ENCODE measurements around the gene PDE6D. TPM values are rescaled to one million over a fixed set of nuclear protein-coding genes. Genes with fewer than 3 reads are reported as not detected.
A peak's percentile ranks its signal among the peaks of the same experiment; 100 is the strongest.

Gene PDE6D
- polyA plus RNA-seq, 3 donors = 28.4 to 54.6 (median 50.5) TPM

DNA sequence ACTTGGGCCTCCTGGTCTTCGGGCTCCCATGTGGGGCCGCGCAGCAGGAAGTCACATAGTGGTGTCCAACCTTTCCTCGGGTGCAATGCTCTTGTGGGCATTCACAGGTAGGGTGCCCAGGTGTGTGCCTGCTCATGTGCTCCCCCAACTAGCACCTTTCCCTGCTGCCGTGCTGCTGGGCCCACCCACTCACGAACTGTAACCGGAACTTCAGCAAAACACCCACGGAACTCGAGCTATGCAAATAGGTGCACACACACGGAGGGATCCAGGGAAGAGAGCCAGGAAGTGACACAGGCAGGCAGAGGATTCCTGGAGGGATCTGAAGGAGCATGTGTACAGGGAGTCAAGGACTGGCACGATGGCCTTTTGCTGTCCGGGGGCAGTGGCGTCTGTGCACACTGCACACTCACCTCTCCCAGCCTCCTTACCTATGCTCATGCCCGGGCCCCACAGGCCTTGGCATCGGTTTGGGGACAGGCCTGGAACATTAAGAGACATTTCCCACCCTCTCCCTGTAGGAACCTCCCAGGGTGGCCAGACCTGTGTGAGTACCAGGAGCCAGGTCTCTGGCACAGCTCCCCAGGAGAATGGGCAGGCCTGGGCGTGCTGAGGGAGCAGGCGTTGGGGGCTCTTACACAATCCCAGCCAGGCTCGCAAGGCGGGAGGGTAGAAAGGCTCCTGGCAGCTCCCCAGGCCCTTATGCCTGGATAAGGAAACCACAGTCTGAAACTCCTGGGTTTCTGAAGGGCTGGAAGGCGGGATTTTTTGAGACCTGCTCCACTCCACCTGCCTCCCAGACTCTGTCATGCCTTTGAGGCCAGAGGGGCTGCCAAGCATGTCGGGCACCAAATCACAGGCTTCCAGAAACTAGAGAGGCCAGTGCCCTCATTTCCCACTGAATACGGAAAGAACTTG is 79.4 kb downstream of the PDE6D start:
- Histone ChIP-seq H3K4me3 (replicated peaks in 1 of 3; ENCODE audit: low read depth in 2 of 3, low read length in 3 of 3) (no peak overlapping the region), H4K20me1 (ENCODE audit: insufficient read depth, low read length) (no peaks in the 10 kb centered on the region), H3K4me1 (ENCODE audit: control insufficient read depth in 1 of 2, insufficient read depth in 2 of 2, low read length in 2 of 2) (peaks cover 11 to 14% of the 10 kb centered on the region in 2 donors), H3K27me3 (ENCODE audit: control insufficient read depth in 2 of 2, insufficient read depth in 2 of 2, low read length in 2 of 2) (no peaks in the 10 kb centered on the region), H3K9me3 (replicated peaks in 1 of 2; ENCODE audit: control insufficient read depth in 1 of 2, insufficient read depth in 1 of 2, low read length in 2 of 2) (no peaks in the 10 kb centered on the region), H3K9ac (ENCODE audit: insufficient read depth, low read length, poor library complexity, severe bottlenecking) (no peak overlapping the region), H3K79me2 (ENCODE audit: insufficient read depth, low read length) (peaks cover 14% of the 10 kb centered on the region), H3K27ac (ENCODE audit: low read depth in 1 of 2, low read length in 2 of 2) (no peak overlapping the region), H2AFZ (ENCODE audit: insufficient read depth, low read depth, low read length, poor library complexity, severe bottlenecking) (no peak overlapping the region), H3K4me2 (replicated peaks; ENCODE audit: extremely low read depth, low read length, poor library complexity, severe bottlenecking) (no peak overlapping the region), H3K36me3 (replicated peaks in 1 of 2; ENCODE audit: control insufficient read depth in 1 of 2, insufficient read depth in 2 of 2, low read length in 2 of 2) (no peaks in the 10 kb centered on the region)
- 62% methylated on average over 16 of the region's 22 CpGs for WGBS (ENCODE audit: insufficient coverage)
- intact Hi-C loops (cut with micrococcal nuclease) = loop anchor here in 1 of 2 donors (10.0 kb wide), 1 partner anchor 83 kb away; the partner anchor contains the start of genes COPS7B and PDE6D
- H3K9me3 Mint-ChIP-seq = no peaks in the 10 kb centered on the region
- no peaks in the 10 kb centered on the region for H3K27me3 Mint-ChIP-seq (ENCODE audit: low read depth in 3 of 3)
- H3K4me1 Mint-ChIP-seq = peaks cover 16% of the 10 kb centered on the region
- TF ChIP-seq, protein P1, sequence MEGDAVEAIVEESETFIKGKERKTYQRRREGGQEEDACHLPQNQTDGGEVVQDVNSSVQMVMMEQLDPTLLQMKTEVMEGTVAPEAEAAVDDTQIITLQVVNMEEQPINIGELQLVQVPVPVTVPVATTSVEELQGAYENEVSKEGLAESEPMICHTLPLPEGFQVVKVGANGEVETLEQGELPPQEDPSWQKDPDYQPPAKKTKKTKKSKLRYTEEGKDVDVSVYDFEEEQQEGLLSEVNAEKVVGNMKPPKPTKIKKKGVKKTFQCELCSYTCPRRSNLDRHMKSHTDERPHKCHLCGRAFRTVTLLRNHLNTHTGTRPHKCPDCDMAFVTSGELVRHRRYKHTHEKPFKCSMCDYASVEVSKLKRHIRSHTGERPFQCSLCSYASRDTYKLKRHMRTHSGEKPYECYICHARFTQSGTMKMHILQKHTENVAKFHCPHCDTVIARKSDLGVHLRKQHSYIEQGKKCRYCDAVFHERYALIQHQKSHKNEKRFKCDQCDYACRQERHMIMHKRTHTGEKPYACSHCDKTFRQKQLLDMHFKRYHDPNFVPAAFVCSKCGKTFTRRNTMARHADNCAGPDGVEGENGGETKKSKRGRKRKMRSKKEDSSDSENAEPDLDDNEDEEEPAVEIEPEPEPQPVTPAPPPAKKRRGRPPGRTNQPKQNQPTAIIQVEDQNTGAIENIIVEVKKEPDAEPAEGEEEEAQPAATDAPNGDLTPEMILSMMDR (IDR thresholded peaks at IDR 0.05) = no peak
- DNase-seq = no peak
- peaks cover 0 to 6% of the 10 kb centered on the region in 2 donors for H3K36me3 Mint-ChIP-seq
- no peak overlapping the region for H3K4me3 Mint-ChIP-seq
- no peak overlapping the region for H3K27ac Mint-ChIP-seq

GRCh38 chr2:231699006-231699405 is 82.1 kb downstream of the PDE6D start:
- Histone ChIP-seq H3K27ac (ENCODE audit: low read depth in 1 of 2, low read length in 2 of 2) (no peak overlapping the region), H3K4me1 (ENCODE audit: control insufficient read depth in 1 of 2, insufficient read depth in 2 of 2, low read length in 2 of 2) (no peaks in the 10 kb centered on the region), H3K27me3 (ENCODE audit: control insufficient read depth in 2 of 2, insufficient read depth in 2 of 2, low read length in 2 of 2) (no peaks in the 10 kb centered on the region), H3K36me3 (replicated peaks in 1 of 2; ENCODE audit: control insufficient read depth in 1 of 2, insufficient read depth in 2 of 2, low read length in 2 of 2) (no peaks in the 10 kb centered on the region), H3K9ac (ENCODE audit: insufficient read depth, low read length, poor library complexity, severe bottlenecking) (no peak overlapping the region), H3K4me2 (replicated peaks; ENCODE audit: extremely low read depth, low read length, poor library complexity, severe bottlenecking) (no peak overlapping the region), H3K9me3 (replicated peaks in 1 of 2; ENCODE audit: control insufficient read depth in 1 of 2, insufficient read depth in 1 of 2, low read length in 2 of 2) (no peaks in the 10 kb centered on the region), H3K79me2 (ENCODE audit: insufficient read depth, low read length) (no peaks in the 10 kb centered on the region), H3K4me3 (replicated peaks in 1 of 3; ENCODE audit: low read depth in 2 of 3, low read length in 3 of 3) (no peak overlapping the region), H4K20me1 (ENCODE audit: insufficient read depth, low read length) (no peaks in the 10 kb centered on the region), H2AFZ (ENCODE audit: insufficient read depth, low read depth, low read length, poor library complexity, severe bottlenecking) (no peak overlapping the region)
- Mint-ChIP-seq H3K36me3 (peaks cover 0 to 2% of the 10 kb centered on the region in 2 donors), H3K27ac (peak overlapping the region in 1 of 7 donors; percentile 25), H3K9me3 (no peaks in the 10 kb centered on the region), H3K27me3 (ENCODE audit: low read depth in 3 of 3) (no peaks in the 10 kb centered on the region), H3K4me1 (peaks cover 5% of the 10 kb centered on the region), H3K4me3 (no peak overlapping the region)
- no peak for DNase-seq
- TF ChIP-seq, protein P1 (IDR thresholded peaks at IDR 0.05) = no peak
- 100% methylated on average over 5 of the region's 9 CpGs for WGBS (ENCODE audit: insufficient coverage)
- intact Hi-C loops (cut with micrococcal nuclease) = no loop called here
